ENCODE measurements around the gene GARIN5B. TPM values are rescaled to one million over a fixed set of nuclear protein-coding genes. Genes with fewer than 3 reads are reported as not detected.
A peak's percentile ranks its signal among the peaks of the same experiment; 100 is the strongest.

The GARIN5B gene
- total RNA-seq, 3 donors from 2014 or later (not counting 1 experiment from before 2014, with no cell fraction given): not detected

- no peaks in the 10 kb centered on the region for H3K36me3 Mint-ChIP-seq
- H3K9me3 Mint-ChIP-seq: no peaks in the 10 kb centered on the region
- intact Hi-C loops (cut with micrococcal nuclease): no loop called here
- Histone ChIP-seq H3K4me1 (ENCODE audit: control insufficient read depth, insufficient read depth, low read length) (peaks cover 21% of the 10 kb centered on the region), H3K36me3 (ENCODE audit: control insufficient read depth, insufficient read depth, low read length) (no peaks in the 10 kb centered on the region), H3K9me3 (ENCODE audit: control insufficient read depth, insufficient read depth, low read length) (no peaks in the 10 kb centered on the region), H3K4me3 (ENCODE audit: low read length) (peak overlapping the region; percentile 29), H3K27ac (ENCODE audit: low read length) (no peak overlapping the region), H3K27me3 (ENCODE audit: control insufficient read depth, insufficient read depth, low read length) (peaks cover 28% of the 10 kb centered on the region)
- 2% methylated on average over 72 of the region's 72 CpGs for WGBS (ENCODE audit: insufficient coverage)
- peak overlapping the region in 1 of 2 donors; percentile 77 for H3K27ac Mint-ChIP-seq
- H3K4me1 Mint-ChIP-seq: peaks cover 4 to 31% of the 10 kb centered on the region in 2 donors
- H3K27me3 Mint-ChIP-seq (ENCODE audit: low read depth in 2 of 2): peaks cover 32 to 40% of the 10 kb centered on the region in 2 donors
- peak; percentile 67 to 82 for DNase-seq
- peak; percentile 79 to 91 (median 89) for ATAC-seq
- TF ChIP-seq CTCF (IDR thresholded peaks at IDR 0.05): no peak
- H3K4me3 Mint-ChIP-seq: peak overlapping the region; percentile 86
Observed at GRCh38 chr19:55353803-55354697, 9.0 kb downstream of the GARIN5B start.

GRCh38 chr19:55353356-55353802, 9.7 kb downstream of the GARIN5B start:
- Mint-ChIP-seq H3K36me3 (no peaks in the 10 kb centered on the region), H3K4me3 (peak overlapping the region; percentile 86), H3K9me3 (no peaks in the 10 kb centered on the region), H3K27ac (peak overlapping the region in 1 of 2 donors; percentile 77), H3K27me3 (ENCODE audit: low read depth in 2 of 2) (peaks cover 32 to 40% of the 10 kb centered on the region in 2 donors), H3K4me1 (peaks cover 4 to 31% of the 10 kb centered on the region in 2 donors)
- TF ChIP-seq CTCF (IDR thresholded peaks at IDR 0.05): no peak
- Histone ChIP-seq H3K9me3 (ENCODE audit: control insufficient read depth, insufficient read depth, low read length) (no peaks in the 10 kb centered on the region), H3K27ac (ENCODE audit: low read length) (no peak overlapping the region), H3K36me3 (ENCODE audit: control insufficient read depth, insufficient read depth, low read length) (no peaks in the 10 kb centered on the region), H3K4me1 (ENCODE audit: control insufficient read depth, insufficient read depth, low read length) (peaks cover 21% of the 10 kb centered on the region), H3K4me3 (ENCODE audit: low read length) (peak overlapping the region; percentile 29), H3K27me3 (ENCODE audit: control insufficient read depth, insufficient read depth, low read length) (peaks cover 28% of the 10 kb centered on the region)
- WGBS (ENCODE audit: insufficient coverage): 3% methylated on average over 23 of the region's 24 CpGs
- DNase-seq: peak in 1 of 2 donors; percentile 33
- intact Hi-C loops (cut with micrococcal nuclease): no loop called here
- ATAC-seq: peak in 2 of 3 donors; percentile 2

GRCh38 chr19:55352549-55353145, 10.4 kb downstream of the GARIN5B start:
- Histone ChIP-seq H3K27me3 (ENCODE audit: control insufficient read depth, insufficient read depth, low read length) (peaks cover 28% of the 10 kb centered on the region), H3K9me3 (ENCODE audit: control insufficient read depth, insufficient read depth, low read length) (no peaks in the 10 kb centered on the region), H3K27ac (ENCODE audit: low read length) (no peak overlapping the region), H3K36me3 (ENCODE audit: control insufficient read depth, insufficient read depth, low read length) (no peaks in the 10 kb centered on the region), H3K4me3 (ENCODE audit: low read length) (no peak overlapping the region), H3K4me1 (ENCODE audit: control insufficient read depth, insufficient read depth, low read length) (peaks cover 21% of the 10 kb centered on the region)
- Mint-ChIP-seq H3K4me1 (peaks cover 4 to 31% of the 10 kb centered on the region in 2 donors), H3K4me3 (peak overlapping the region; percentile 60), H3K27ac (peak overlapping the region in 1 of 2 donors; percentile 77), H3K36me3 (no peaks in the 10 kb centered on the region), H3K9me3 (no peaks in the 10 kb centered on the region), H3K27me3 (ENCODE audit: low read depth in 2 of 2) (peaks cover 31 to 37% of the 10 kb centered on the region in 2 donors)
- intact Hi-C loops (cut with micrococcal nuclease): no loop called here
- no peak for DNase-seq
- no peak for TF ChIP-seq CTCF (IDR thresholded peaks at IDR 0.05)
- 75% methylated on average over 25 of the region's 25 CpGs for WGBS (ENCODE audit: insufficient coverage)
- ATAC-seq: no peak
